HG03139 (cell line): ENCODE data around the gene BRAP.
"Not testable (repeated sequence)": the region's sequence is repeated elsewhere in the genome, so short reads cannot be mapped to it uniquely, and the experiment has no call there.

Source experiments
- ATAC-seq: cut with Tn5 transposase; IDR thresholded peaks from one replicate; pipeline ENCODE4 v1.9.1; 2021; ENCODE audit not compliant: unreplicated experiment

Gene BRAP

GRCh38 chr12:111684485-111685198 lies 1.1 kb downstream of the BRAP start:
- not testable (repeated sequence) for ATAC-seq

DNA sequence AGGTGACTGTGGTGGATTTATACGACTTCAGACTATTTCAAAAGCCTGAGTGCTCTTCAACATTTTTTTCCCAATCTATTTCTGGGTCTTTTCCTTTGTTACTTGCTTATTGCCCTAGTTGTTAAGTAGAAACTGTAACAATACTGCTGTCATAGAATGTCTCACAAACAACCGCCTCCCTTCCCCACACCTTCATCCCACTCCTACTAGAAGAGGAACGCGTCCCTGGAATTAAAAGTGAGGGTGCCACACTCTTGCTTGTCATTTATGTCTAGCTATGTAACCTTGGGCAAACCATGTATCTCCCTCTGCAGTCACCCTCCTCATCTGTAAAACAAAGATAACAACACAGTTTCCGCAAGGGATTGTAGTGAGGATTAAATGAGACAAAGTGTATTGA lies 8.6 kb downstream of the BRAP start:
- ATAC-seq = no peak

- ATAC-seq = no peak
Measured at GRCh38 chr12:111673503-111673902, 12.3 kb downstream of the BRAP start.

GRCh38 chr12:111672822-111673381 lies 12.9 kb downstream of the BRAP start:
- no peak for ATAC-seq

- ATAC-seq = no peak
Measured at GRCh38 chr12:111664961-111665865, 20.5 kb downstream of the BRAP start.

- ATAC-seq = no peak
Measured at GRCh38 chr12:111664499-111664898, 21.3 kb downstream of the BRAP start.

DNA sequence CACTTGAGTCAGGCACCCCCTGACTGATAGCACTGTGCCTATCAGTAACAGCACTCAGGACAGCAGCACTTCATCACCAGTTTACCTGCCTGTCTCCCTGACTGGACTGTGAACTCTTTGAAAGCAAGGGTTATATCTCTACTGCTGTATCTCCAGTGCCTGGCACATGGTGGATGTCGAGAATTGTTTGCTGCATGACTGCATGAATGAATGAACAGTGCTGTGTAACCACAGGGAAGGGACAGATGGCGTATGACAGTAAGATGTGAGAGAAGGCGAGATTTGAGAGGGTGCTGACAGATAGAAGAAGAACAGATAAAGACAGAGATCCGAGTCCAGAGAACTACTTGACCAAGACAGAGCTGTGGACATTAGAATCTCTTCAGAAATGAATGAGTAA lies 29.7 kb downstream of the BRAP start:
- no peak for ATAC-seq

DNA sequence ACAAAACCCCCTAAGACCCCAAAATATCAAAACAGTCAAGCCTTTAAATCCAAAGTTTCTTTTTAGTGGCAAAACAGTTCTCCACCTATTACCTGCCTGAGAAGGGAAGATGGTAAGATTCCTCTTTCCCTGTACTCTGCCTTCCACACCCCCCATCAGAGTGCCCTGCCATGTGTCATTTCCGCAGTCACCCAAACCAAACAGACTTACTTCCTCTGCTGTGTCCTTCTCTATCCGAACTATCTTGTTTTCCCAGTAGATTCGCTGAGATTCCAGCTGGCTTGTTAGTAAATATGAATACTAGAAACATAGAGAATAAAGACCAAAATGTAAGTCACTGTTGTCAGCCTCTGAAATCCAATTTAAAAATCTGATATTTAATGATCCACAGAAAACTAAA lies 30.4 kb downstream of the BRAP start:
- ATAC-seq = no peak

- no peak for ATAC-seq
Measured at GRCh38 chr12:111653596-111653995, 32.2 kb downstream of the BRAP start.

DNA sequence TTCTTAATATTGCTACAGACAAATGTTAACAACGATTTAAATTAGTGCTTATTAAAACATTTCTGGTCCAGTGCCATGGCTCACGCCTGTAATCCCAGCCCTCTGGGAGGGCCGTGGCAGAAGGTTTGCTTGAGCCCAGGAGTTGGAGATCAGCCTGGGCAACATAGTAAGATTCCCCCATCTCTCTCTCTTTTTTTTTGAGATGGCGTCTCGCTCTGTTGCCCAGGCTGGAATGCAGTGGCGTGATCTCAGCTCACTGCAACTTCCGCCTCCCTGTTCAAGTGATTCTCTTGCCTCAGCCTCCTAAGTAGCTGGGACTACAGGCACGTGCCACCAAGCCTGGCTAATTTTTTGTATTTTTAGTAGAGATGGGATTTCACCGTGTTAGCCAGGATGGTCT lies 33.2 kb downstream of the BRAP start:
- not testable (repeated sequence) for ATAC-seq

DNA sequence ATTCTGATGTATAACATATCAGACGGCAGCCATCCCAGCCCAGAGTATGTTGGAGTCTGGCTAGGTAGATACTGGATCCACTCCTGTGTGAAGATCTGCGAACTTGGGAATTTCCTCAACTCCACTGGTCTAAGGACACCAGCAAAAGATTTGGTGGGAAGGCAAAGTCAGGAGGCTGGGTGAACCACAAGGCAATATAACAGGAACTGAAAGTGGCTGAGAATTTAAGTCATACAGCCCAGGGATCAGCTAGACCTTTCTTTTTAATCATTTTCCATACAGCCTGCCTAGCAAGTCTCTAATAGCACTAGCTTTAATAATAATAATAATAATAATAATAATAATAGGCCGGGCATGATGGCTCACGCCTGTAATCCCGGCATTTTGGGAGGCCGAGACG lies 34.8 kb downstream of the BRAP start:
- no peak for ATAC-seq

DNA sequence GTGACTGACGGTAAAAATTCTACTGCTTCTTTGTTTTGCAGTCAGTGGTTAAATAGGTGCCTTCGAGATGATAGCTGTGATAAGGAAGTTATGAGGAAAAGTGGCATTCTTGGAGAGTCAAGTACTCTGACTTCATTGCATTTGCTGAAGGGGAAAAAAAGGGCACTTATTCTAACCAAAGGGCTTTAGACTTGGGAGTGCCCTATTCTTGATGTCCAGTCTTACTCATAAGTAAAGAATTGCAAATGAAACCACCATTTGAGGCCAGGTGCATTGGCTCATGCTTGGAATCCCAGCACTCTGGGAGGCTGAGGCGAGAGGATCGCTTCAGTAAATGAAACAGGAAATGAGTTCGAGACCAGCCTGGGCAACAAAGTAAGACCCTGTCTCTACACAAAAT lies 40.3 kb downstream of the BRAP start:
- ATAC-seq = no peak

DNA sequence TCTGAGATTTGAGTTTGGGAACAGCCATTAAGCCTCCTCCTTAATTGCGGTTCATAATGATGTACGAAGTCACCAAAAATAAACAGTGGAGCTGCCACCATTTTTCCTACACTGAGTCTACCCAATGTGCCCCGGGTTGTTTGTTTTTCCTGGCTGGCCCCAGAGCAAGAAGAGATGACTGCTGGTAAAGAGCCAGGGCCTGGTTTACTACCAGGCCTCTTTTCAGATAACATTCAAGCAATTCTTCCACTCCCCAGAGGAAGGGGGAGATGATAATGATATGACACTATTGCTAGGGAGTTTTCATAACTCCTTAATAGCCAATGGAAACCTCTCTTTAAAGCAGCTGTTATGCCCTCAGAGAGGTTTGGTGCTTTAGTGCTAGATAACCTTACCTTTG lies 42.3 kb downstream of the BRAP start:
- no peak for ATAC-seq

GRCh38 chr12:111642681-111643426 lies 42.9 kb downstream of the BRAP start:
- no peak for ATAC-seq

DNA sequence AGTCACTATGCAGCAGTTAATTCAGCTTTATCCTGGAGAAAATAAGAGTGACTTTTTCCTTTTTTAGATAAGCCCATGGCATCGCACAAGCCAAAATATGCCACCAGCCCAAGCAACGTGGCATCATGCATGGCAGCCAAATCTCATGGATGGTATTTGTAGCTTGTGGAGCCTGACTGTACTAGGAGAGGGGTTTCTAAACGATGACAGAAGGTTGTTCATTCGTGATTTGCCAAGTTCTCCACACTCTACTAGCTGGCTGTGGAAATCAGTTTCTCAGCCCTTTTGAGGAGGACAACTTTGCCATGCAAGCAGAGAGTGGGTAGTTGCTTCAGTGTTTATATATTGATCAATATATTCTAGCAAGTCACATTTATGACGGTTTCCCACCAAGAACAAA lies 45.2 kb downstream of the BRAP start:
- ATAC-seq = no peak

DNA sequence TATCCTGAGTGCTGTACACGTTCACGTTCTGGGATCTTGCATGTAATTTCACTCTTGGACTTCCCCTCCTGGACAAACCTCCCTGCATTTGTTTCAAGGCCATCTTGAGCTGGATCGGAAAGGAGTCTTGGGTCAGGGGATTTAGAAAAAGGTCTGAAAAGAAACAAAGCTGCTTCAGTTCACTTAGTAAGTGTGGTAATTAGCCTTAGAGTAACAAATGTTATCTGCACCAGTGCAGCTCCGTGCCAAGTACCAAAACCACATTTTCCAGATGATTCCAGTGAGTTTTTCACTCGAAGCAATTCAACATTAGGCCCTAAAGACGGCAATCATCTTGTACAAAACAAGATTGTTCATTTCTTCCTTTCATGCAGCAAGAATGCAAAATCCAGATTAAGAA lies 47.2 kb downstream of the BRAP start:
- no peak for ATAC-seq

DNA sequence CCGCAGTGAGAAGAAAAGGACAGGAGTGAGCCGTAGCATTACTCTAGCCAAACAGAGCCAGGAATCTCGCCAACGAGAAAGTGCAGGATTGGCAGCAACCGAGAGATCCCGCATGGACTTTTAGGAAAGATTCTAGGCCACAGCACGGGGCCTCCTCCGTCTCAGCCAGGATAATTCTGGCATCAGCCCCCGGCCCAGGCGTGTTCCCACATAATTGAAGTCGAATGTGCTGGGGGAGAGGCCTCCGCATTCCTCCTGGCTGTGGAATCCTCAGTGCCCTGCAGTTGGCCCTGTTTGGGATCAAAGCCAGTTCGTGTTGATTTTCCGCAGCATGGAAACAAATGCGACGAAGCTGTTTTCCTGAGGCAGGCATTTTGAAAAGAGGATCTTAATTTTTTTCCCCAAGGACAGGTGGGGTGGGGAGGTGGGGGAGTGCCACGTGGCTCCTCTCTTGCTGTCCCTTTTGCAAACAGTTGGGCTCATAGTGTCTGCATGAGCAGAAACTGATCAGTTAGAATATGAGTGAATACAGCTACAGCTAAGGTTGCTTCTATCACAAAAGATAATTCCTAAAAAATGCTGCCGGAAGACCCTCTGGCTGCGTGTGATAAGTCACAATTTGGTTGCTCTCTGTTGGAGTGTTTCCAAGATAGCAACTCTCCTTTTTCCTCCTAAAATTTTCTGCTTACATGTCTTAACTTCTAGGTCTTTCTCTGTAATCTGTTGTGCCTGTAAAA lies 49.4 kb downstream of the BRAP start:
- ATAC-seq = no peak

DNA sequence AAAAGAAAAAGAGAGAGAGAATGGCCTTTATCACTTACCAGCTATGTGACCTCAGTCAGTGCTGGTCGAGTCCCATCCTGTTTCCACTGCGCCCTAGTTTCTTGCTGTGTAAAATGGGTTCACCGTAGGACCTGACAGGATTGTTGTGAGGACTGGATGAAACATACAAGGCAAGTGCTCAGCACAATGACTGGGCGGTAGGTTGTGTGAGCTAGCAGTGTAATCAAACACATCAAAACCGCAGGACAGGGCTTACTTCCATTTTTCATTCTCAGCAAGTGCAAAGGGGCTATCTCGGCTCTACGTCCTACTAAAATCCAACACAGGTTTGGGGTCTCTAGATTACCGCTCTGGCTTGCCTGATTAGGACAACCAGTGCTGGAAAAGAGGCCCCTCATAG lies 50.2 kb downstream of the BRAP start:
- ATAC-seq = no peak

DNA sequence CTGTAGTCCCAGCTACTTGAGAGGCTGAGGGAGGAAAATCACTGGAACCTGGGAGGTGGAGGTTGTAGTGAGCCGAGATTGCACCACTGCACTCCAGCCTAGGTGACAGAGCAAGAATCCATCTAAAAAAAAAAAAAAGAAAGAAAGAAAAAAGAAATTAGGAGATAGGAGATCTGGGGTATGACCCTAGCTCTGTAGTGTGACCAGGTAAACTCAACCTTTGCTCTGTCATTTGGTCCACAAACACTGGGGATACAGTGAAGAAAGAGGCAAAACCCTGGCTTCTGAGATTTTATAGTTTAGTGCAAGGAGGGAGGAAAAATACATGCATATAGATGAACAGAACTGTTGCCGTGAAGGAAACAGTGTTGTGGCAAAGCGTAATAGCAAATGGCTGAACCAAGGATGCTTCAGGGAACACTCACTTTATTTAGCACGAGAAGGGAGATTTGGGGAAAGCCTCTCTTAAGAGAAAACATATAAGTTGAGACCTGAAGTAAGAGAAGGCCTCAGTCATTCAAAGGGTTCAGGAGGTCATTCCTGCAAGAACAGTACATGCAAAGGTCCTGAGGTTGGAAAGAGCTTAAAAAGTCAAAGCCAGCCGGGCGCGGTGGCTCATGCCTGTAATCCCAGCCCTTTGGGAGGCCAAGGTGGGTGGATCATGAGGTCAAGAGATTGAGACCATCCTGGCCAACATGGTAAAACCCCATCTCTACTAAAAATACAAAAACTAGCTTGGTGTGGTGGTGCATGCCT lies 57.1 kb downstream of the BRAP start:
- ATAC-seq = no peak

- no peak for ATAC-seq
Measured at GRCh38 chr12:111626230-111626629, 59.5 kb downstream of the BRAP start.
